ENCODE measurements around the gene GFER. TPM values are rescaled to one million over a fixed set of nuclear protein-coding genes. Genes with fewer than 3 reads are reported as not detected.

The GFER gene
- total RNA-seq, 1 donor from 2014 or later, result 30.0 TPM

- TF ChIP-seq, protein P1, sequence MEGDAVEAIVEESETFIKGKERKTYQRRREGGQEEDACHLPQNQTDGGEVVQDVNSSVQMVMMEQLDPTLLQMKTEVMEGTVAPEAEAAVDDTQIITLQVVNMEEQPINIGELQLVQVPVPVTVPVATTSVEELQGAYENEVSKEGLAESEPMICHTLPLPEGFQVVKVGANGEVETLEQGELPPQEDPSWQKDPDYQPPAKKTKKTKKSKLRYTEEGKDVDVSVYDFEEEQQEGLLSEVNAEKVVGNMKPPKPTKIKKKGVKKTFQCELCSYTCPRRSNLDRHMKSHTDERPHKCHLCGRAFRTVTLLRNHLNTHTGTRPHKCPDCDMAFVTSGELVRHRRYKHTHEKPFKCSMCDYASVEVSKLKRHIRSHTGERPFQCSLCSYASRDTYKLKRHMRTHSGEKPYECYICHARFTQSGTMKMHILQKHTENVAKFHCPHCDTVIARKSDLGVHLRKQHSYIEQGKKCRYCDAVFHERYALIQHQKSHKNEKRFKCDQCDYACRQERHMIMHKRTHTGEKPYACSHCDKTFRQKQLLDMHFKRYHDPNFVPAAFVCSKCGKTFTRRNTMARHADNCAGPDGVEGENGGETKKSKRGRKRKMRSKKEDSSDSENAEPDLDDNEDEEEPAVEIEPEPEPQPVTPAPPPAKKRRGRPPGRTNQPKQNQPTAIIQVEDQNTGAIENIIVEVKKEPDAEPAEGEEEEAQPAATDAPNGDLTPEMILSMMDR (IDR thresholded peaks at IDR 0.05; ENCODE audit: unreplicated experiment), result no peak
- H3K36me3 Mint-ChIP-seq (ENCODE audit: low read depth, unreplicated experiment), result no peaks in the 10 kb centered on the region
- H3K4me3 Mint-ChIP-seq (ENCODE audit: unreplicated experiment), result no peak overlapping the region
- H3K27me3 Mint-ChIP-seq (ENCODE audit: unreplicated experiment), result peaks cover 30% of the 10 kb centered on the region
- H3K27ac Mint-ChIP-seq (ENCODE audit: unreplicated experiment), result no peak overlapping the region
- H3K9me3 Mint-ChIP-seq (ENCODE audit: unreplicated experiment), result no peaks in the 10 kb centered on the region
- no peak for DNase-seq (ENCODE audit: low spot score)
- peaks cover 14% of the 10 kb centered on the region for H3K4me1 Mint-ChIP-seq (ENCODE audit: unreplicated experiment)
These were observed 3.3 kb upstream of the GFER start for GRCh38 chr16:1980770-1981087.

GRCh38 chr16:1981398-1981836 is 2.6 kb upstream of the GFER start, which contains the start of gene NOXO1:
NOXO1 (minus strand) TSS chr16:1981469; CDS start chr16:1981179, 290 bp downstream.
- TF ChIP-seq, protein P1 (IDR thresholded peaks at IDR 0.05; ENCODE audit: unreplicated experiment), result no peak
- no peaks in the 10 kb centered on the region for H3K9me3 Mint-ChIP-seq (ENCODE audit: unreplicated experiment)
- H3K4me1 Mint-ChIP-seq (ENCODE audit: unreplicated experiment), result peaks cover 14% of the 10 kb centered on the region
- H3K4me3 Mint-ChIP-seq (ENCODE audit: unreplicated experiment), result no peak within 1 kb of the TSS
- DNase-seq (ENCODE audit: low spot score), result no peak
- H3K36me3 Mint-ChIP-seq (ENCODE audit: low read depth, unreplicated experiment), result peaks cover 1% of the 10 kb centered on the region
- H3K27ac Mint-ChIP-seq (ENCODE audit: unreplicated experiment), result no peak within 1 kb of the TSS
- peaks cover 28% of the 10 kb centered on the region for H3K27me3 Mint-ChIP-seq (ENCODE audit: unreplicated experiment)

DNA sequence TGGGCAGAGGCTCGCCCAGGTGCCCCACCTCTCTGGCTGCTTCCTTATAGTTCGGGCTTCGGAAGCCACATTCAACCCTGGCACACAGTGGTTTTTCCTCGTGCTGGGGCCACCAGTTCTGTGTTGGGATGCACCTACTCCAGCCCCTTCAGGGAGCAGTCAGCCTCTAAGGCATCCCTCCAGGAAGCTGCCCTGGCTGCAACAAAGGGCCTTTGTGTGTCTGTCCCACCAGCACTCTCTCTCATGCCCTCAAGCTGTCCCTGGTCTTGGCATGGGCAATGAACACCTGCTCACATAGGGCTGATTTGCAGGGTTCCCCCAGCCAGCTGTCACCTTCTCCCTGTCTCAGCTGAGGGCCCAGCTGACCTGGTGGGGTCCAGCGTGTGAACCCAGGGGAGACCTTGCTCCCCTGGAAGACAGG is 2.0 kb upstream of the GFER start:
- Mint-ChIP-seq H3K27ac (ENCODE audit: unreplicated experiment) (no peak overlapping the region), H3K9me3 (ENCODE audit: unreplicated experiment) (no peaks in the 10 kb centered on the region), H3K4me1 (ENCODE audit: unreplicated experiment) (peaks cover 14% of the 10 kb centered on the region), H3K4me3 (ENCODE audit: unreplicated experiment) (no peak overlapping the region), H3K36me3 (ENCODE audit: low read depth, unreplicated experiment) (peaks cover 5% of the 10 kb centered on the region), H3K27me3 (ENCODE audit: unreplicated experiment) (peaks cover 29% of the 10 kb centered on the region)
- no peak for DNase-seq (ENCODE audit: low spot score)
- TF ChIP-seq, protein P1 (IDR thresholded peaks at IDR 0.05; ENCODE audit: unreplicated experiment), result no peak

- Mint-ChIP-seq H3K36me3 (ENCODE audit: low read depth, unreplicated experiment) (peaks cover 5% of the 10 kb centered on the region), H3K27me3 (ENCODE audit: unreplicated experiment) (peaks cover 31% of the 10 kb centered on the region), H3K27ac (ENCODE audit: unreplicated experiment) (peak overlapping the region; percentile 67), H3K4me3 (ENCODE audit: unreplicated experiment) (peak overlapping the region; percentile 89), H3K9me3 (ENCODE audit: unreplicated experiment) (no peaks in the 10 kb centered on the region), H3K4me1 (ENCODE audit: unreplicated experiment) (peaks cover 14% of the 10 kb centered on the region)
- TF ChIP-seq, protein P1 (IDR thresholded peaks at IDR 0.05; ENCODE audit: unreplicated experiment), result no peak
- DNase-seq (ENCODE audit: low spot score), result no peak
These were observed 926 bp upstream of the GFER start for GRCh38 chr16:1982991-1983543.

DNA sequence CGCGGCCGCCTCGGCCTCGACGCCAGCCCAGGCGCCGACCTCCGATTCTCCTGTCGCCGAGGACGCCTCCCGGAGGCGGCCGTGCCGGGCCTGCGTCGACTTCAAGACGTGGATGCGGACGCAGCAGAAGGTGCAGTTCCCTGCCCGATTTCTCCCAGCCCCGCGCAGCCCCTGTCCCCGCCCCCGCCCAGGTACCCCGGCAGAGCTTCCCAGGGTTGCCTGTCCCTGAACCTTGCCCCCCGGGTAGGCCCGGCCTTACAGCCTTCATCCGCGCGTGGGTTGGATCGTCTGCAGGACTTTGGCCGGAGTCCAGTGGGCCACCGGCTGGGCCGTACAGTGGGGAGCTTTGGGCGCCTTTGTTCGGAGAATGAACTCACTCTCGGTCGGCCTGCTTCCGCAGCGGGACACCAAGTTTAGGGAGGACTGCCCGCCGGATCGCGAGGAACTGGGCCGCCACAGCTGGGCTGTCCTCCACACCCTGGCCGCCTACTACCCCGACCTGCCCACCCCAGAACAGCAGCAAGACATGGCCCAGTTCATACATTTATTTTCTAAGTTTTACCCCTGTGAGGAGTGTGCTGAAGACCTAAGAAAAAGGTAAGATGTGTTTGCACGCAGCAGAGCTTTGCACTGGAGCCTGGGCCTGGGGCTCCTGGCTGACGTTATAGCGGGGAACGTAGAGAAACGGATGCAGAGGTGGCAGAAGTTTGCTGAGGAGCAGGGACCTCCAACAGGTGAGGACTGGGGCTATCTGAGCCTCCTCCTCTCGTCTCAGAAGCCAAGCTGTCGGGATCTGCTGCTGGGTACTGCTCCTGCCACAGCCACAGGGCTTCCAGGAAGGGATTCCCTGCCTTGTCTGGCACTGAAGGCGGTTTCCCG is 593 bp downstream of the GFER start:
- Mint-ChIP-seq H3K27me3 (ENCODE audit: unreplicated experiment) (peaks cover 40% of the 10 kb centered on the region), H3K9me3 (ENCODE audit: unreplicated experiment) (no peaks in the 10 kb centered on the region), H3K27ac (ENCODE audit: unreplicated experiment) (peak overlapping the region; percentile 67), H3K4me3 (ENCODE audit: unreplicated experiment) (peak overlapping the region; percentile 89), H3K36me3 (ENCODE audit: low read depth, unreplicated experiment) (peaks cover 5% of the 10 kb centered on the region), H3K4me1 (ENCODE audit: unreplicated experiment) (peaks cover 14% of the 10 kb centered on the region)
- DNase-seq (ENCODE audit: low spot score), result no peak
- TF ChIP-seq, protein P1 (IDR thresholded peaks at IDR 0.05; ENCODE audit: unreplicated experiment), result no peak
